ENCODE results near the gene VWC2. TPM values are rescaled to one million over a fixed set of nuclear protein-coding genes. Genes with fewer than 3 reads are reported as not detected.

VWC2 gene
- total RNA-seq, 4 donors from 2014 or later: under 0.01 to 0.34 (median 0.22) TPM

- WGBS, 2 donors: 92 to 95% methylated on average over 1 of the region's 1 CpG
- intact Hi-C loops (cut with DNase I; ENCODE audit: low total_unique reads): no loop called here
- no peak for DNase-seq (ENCODE audit: low spot score in 2 of 2)
- no peak for TF ChIP-seq POLR2A (IDR thresholded peaks at IDR 0.05)
- no peak for TF ChIP-seq CTCF (IDR thresholded peaks at IDR 0.05)
- no peak overlapping the region for H3K4me3 ChIP-seq (ENCODE audit: low read depth, poor library complexity, severe bottlenecking)
These were observed 101.9 kb downstream of the VWC2 start for GRCh38 chr7:49875336-49875735.

GRCh38 chr7:49876202-49876601 lies 102.8 kb downstream of the VWC2 start:
- TF ChIP-seq POLR2A (IDR thresholded peaks at IDR 0.05): no peak
- TF ChIP-seq CTCF (IDR thresholded peaks at IDR 0.05): no peak
- 83 to 94% methylated on average over 3 of the region's 3 CpGs for WGBS, 2 donors
- H3K4me3 ChIP-seq (ENCODE audit: low read depth, poor library complexity, severe bottlenecking): no peak overlapping the region

GRCh38 chr7:49878089-49878488 lies 104.7 kb downstream of the VWC2 start:
- no peak for DNase-seq (ENCODE audit: low spot score in 2 of 2)
- H3K4me3 ChIP-seq (ENCODE audit: low read depth, poor library complexity, severe bottlenecking): no peak overlapping the region
- intact Hi-C loops (cut with DNase I; ENCODE audit: low total_unique reads): no loop called here
- no peak for TF ChIP-seq POLR2A (IDR thresholded peaks at IDR 0.05)
- TF ChIP-seq CTCF (IDR thresholded peaks at IDR 0.05): no peak
- 8 to 18% methylated on average over 1 to 2 of the region's 2 CpGs for WGBS, 2 donors

More at GRCh38 chr7:49876202-49876601, 102.8 kb downstream of the VWC2 start:
- intact Hi-C loops (cut with DNase I; ENCODE audit: low total_unique reads): no loop called here
- no peak for DNase-seq (ENCODE audit: low spot score in 2 of 2)

GRCh38 chr7:49878627-49879026 lies 105.2 kb downstream of the VWC2 start:
- intact Hi-C loops (cut with DNase I; ENCODE audit: low total_unique reads): no loop called here
- TF ChIP-seq POLR2A (IDR thresholded peaks at IDR 0.05) (no peak), CTCF (IDR thresholded peaks at IDR 0.05) (no peak)
- no peak for DNase-seq (ENCODE audit: low spot score in 2 of 2)
- no peak overlapping the region for H3K4me3 ChIP-seq (ENCODE audit: low read depth, poor library complexity, severe bottlenecking)
- WGBS, 2 donors: 45 to 46% methylated on average over 3 of the region's 3 CpGs

GRCh38 chr7:49883933-49884332 lies 110.5 kb downstream of the VWC2 start:
- TF ChIP-seq POLR2A (IDR thresholded peaks at IDR 0.05) (no peak), CTCF (IDR thresholded peaks at IDR 0.05) (no peak)
- intact Hi-C loops (cut with DNase I; ENCODE audit: low total_unique reads): no loop called here
- no peak overlapping the region for H3K4me3 ChIP-seq (ENCODE audit: low read depth, poor library complexity, severe bottlenecking)
- no peak for DNase-seq (ENCODE audit: low spot score in 2 of 2)
- WGBS, 2 donors: 48 to 74% methylated on average over 1 of the region's 1 CpG

GRCh38 chr7:49885593-49886285 lies 112.3 kb downstream of the VWC2 start:
- DNase-seq (ENCODE audit: low spot score in 2 of 2): no peak
- intact Hi-C loops (cut with DNase I; ENCODE audit: low total_unique reads): no loop called here
- TF ChIP-seq POLR2A (IDR thresholded peaks at IDR 0.05): no peak
- no peak for TF ChIP-seq CTCF (IDR thresholded peaks at IDR 0.05)
- H3K4me3 ChIP-seq (ENCODE audit: low read depth, poor library complexity, severe bottlenecking): no peak overlapping the region
- 80 to 82% methylated on average over 11 of the region's 11 CpGs for WGBS, 2 donors

Measured in lower leg skin (tissue), 4 donors.